GM19438 (cell line): ENCODE measurements around the gene CLPSL1.
"Not testable (repeated sequence)": the region's sequence is repeated elsewhere in the genome, so short reads cannot be mapped to it uniquely, and the experiment has no call there.

Experiments
- ATAC-seq: cut with Tn5 transposase; IDR thresholded peaks from one replicate; pipeline ENCODE4 v1.9.1; 2021; ENCODE audit warnings: low read depth; ENCODE audit not compliant: unreplicated experiment

Gene CLPSL1

GRCh38 chr6:35780719-35781118 lies at the start of gene CLPSL1:
Gene CLPSL1, plus strand, starts transcription at chr6:35781019. Its CDS starts 92 bp downstream, at chr6:35781111.
- ATAC-seq, result no peak

- ATAC-seq, result peak; percentile 50
Measured at GRCh38 chr6:35731414-35731735, 49.4 kb upstream of the CLPSL1 start.

GRCh38 chr6:35731736-35732532 lies 48.9 kb upstream of the CLPSL1 start:
- ATAC-seq, result peak; percentile 42

GRCh38 chr6:35733633-35734032 lies 47.2 kb upstream of the CLPSL1 start:
- no peak for ATAC-seq

- not testable (repeated sequence) for ATAC-seq
Measured at GRCh38 chr6:35734319-35734718, 46.5 kb upstream of the CLPSL1 start.

GRCh38 chr6:35735452-35735851 lies 45.4 kb upstream of the CLPSL1 start:
- no peak for ATAC-seq

GRCh38 chr6:35736253-35736894 lies 44.4 kb upstream of the CLPSL1 start:
- no peak for ATAC-seq

GRCh38 chr6:35736982-35737412 lies 43.8 kb upstream of the CLPSL1 start, which contains the start of gene ARMC12:
Gene ARMC12, plus strand, starts transcription at chr6:35737032. Its CDS starts 77 bp downstream, at chr6:35737109.
- no peak for ATAC-seq

- ATAC-seq, result no peak
Measured at GRCh38 chr6:35737413-35738211, 43.2 kb upstream of the CLPSL1 start.

- ATAC-seq, result no peak
Measured at GRCh38 chr6:35739645-35740524, 40.9 kb upstream of the CLPSL1 start.

GRCh38 chr6:35742842-35743241 lies 38.0 kb upstream of the CLPSL1 start:
- ATAC-seq, result no peak

GRCh38 chr6:35745509-35745908 lies 35.3 kb upstream of the CLPSL1 start:
- ATAC-seq, result no peak

GRCh38 chr6:35746516-35746915 lies 34.3 kb upstream of the CLPSL1 start:
- ATAC-seq, result no peak

- no peak for ATAC-seq
Measured at GRCh38 chr6:35747877-35748276, 32.9 kb upstream of the CLPSL1 start.

- ATAC-seq, result no peak
Measured at GRCh38 chr6:35750557-35750956, 30.3 kb upstream of the CLPSL1 start.

GRCh38 chr6:35751594-35751993 lies 29.2 kb upstream of the CLPSL1 start:
- no peak for ATAC-seq

GRCh38 chr6:35752330-35752729 lies 28.5 kb upstream of the CLPSL1 start:
- no peak for ATAC-seq

- ATAC-seq, result no peak
Measured at GRCh38 chr6:35754452-35755277, 26.2 kb upstream of the CLPSL1 start.

- ATAC-seq, result no peak
Measured at GRCh38 chr6:35755278-35755924, 25.4 kb upstream of the CLPSL1 start.
